CD8-positive, alpha-beta memory T cell (primary cell): ENCODE measurements around the gene HS6ST2. TPM values are rescaled to one million over a fixed set of nuclear protein-coding genes. Genes with fewer than 3 reads are reported as not detected.

Experiments used
- CTCF ChIA-PET: fragments of 350-600 bp; sonication (Branson Sonifier 250); formaldehyde crosslinking; loops from one replicate; lab custom pipeline; 2021; ENCODE audit warnings: antibody characterized with exemption; lab: Charles Lee
- POLR2A ChIA-PET: fragments of 350-600 bp; sonication (Branson Sonifier 250); formaldehyde crosslinking; loops from one replicate; lab custom pipeline; 2021; ENCODE audit warnings: antibody characterized with exemption; lab: Charles Lee
- DNase-seq, 5 donors: peaks; one replicate each; pipeline versions ENCODE4 v3.0.0 to v3.0.0-alpha.2; 2020 to 2022; ENCODE audit warnings: mixed read lengths in 1 of 5
- H3K27ac ChIP-seq: one replicate; pipeline ENCODE4 v1.7.0; 2013; ENCODE audit warnings: low read depth, mild to moderate bottlenecking, low read length, moderate library complexity
- H3K27me3 ChIP-seq: 2 replicates; pipeline ENCODE4 v1.7.0; 2013; ENCODE audit warnings: low read length, mild to moderate bottlenecking; ENCODE audit not compliant: insufficient read depth, poor library complexity, severe bottlenecking
- H3K36me3 ChIP-seq: 2 replicates; pipeline ENCODE4 v1.7.0; 2013; ENCODE audit warnings: mild to moderate bottlenecking, low read length, moderate library complexity; ENCODE audit not compliant: insufficient read depth
- H3K4me1 ChIP-seq: 2 replicates; pipeline ENCODE4 v1.7.0; 2013; ENCODE audit warnings: mild to moderate bottlenecking, low read length, moderate library complexity; ENCODE audit not compliant: insufficient read depth
- H3K4me3 ChIP-seq: 2 replicates; pipeline ENCODE4 v1.7.0; 2013; ENCODE audit warnings: mild to moderate bottlenecking, low read length
- H3K9me3 ChIP-seq: 2 replicates; pipeline ENCODE4 v1.7.0; 2013; ENCODE audit warnings: mild to moderate bottlenecking, low read length
- H3K27ac Mint-ChIP-seq, 8 donors: one replicate each; pipeline ENCODE4 v1.8.0; 2020 to 2021; ENCODE audit warnings: mixed read lengths in 8 of 8, mild to moderate bottlenecking in 6 of 8, inconsistent platforms in 3 of 8, moderate library complexity in 3 of 8
- H3K27me3 Mint-ChIP-seq, 2 donors: one replicate each; pipeline ENCODE4 v1.8.0; 2020 to 2021; ENCODE audit warnings: mixed read lengths in 2 of 2, mild to moderate bottlenecking in 1 of 2, moderate library complexity in 1 of 2
- H3K36me3 Mint-ChIP-seq, 3 donors: one replicate each; pipeline ENCODE4 v1.8.0; 2020 to 2021; ENCODE audit warnings: mixed read lengths in 3 of 3, inconsistent platforms in 1 of 3, mild to moderate bottlenecking in 1 of 3
- H3K4me1 Mint-ChIP-seq, 3 donors: one replicate each; pipeline ENCODE4 v1.8.0; 2020 to 2021; ENCODE audit warnings: mixed read lengths in 3 of 3, inconsistent platforms in 1 of 3, mild to moderate bottlenecking in 1 of 3
- H3K4me3 Mint-ChIP-seq, 7 donors: one replicate each; pipeline ENCODE4 v1.8.0; 2020 to 2021; ENCODE audit warnings: mixed read lengths in 7 of 7, mild to moderate bottlenecking in 6 of 7, moderate library complexity in 4 of 7, inconsistent platforms in 2 of 7
- H3K9me3 Mint-ChIP-seq, 5 donors: one replicate each; pipeline ENCODE4 v1.8.0; 2020 to 2022; ENCODE audit warnings: mixed read lengths in 5 of 5, mild to moderate bottlenecking in 3 of 5, moderate library complexity in 2 of 5, inconsistent platforms in 1 of 5
- polyA plus RNA-seq: library from polyadenylated mRNA; unstranded; fragments of 300-500 nt; fragmentation: Illumina TruSeq; gene quantifications from one replicate; pipeline ENCODE4 v1.2.3, GENCODE V29; 2021
- total RNA-seq, 2 experiments: library from RNA; stranded (reverse); gene quantifications; one replicate each; pipeline ENCODE4 v1.2.3, GENCODE V29; 2021

Gene HS6ST2
- total and polyA plus RNA-seq, 3 experiments from 2014 or later = 0.09 to 0.13 TPM; not detected in 1

DNA sequence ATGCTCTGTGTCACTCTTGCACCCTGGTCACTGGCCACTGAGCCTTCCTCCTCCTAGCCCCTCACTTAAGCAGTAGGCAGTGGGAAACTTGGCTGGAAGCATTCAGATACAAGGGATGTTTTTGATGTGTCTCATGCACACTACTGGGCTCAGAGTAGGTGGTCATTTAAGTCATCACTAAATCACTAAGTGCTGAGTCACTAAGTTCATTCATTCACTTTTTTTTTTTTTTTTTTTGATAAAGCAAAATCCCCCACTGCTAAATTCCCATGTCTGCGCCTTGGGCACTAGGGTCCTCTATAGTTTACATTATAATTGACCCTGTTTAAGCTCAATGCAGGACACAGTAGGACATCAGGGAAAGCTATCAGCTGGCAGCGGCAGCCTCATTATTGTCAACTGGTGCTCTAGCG is 287.2 kb downstream of the HS6ST2 start:
- Mint-ChIP-seq H3K36me3 (peaks cover 0 to 1% (median 0%) of the 10 kb centered on the region in 3 donors), H3K9me3 (no peaks in the 10 kb centered on the region), H3K27me3 (peaks cover 6 to 14% of the 10 kb centered on the region in 2 donors), H3K27ac (no peak overlapping the region), H3K4me3 (no peak overlapping the region), H3K4me1 (no peaks in the 10 kb centered on the region)
- no peaks in the 10 kb centered on the region for H3K9me3 ChIP-seq
- H3K4me3 ChIP-seq = no peak overlapping the region
- no peaks in the 10 kb centered on the region for H3K36me3 ChIP-seq
- DNase-seq = no peak
- CTCF ChIA-PET = no interaction called here
- POLR2A ChIA-PET = no interaction called here
- no peak overlapping the region for H3K27ac ChIP-seq
- H3K27me3 ChIP-seq = no peaks in the 10 kb centered on the region
- H3K4me1 ChIP-seq = no peaks in the 10 kb centered on the region

DNA sequence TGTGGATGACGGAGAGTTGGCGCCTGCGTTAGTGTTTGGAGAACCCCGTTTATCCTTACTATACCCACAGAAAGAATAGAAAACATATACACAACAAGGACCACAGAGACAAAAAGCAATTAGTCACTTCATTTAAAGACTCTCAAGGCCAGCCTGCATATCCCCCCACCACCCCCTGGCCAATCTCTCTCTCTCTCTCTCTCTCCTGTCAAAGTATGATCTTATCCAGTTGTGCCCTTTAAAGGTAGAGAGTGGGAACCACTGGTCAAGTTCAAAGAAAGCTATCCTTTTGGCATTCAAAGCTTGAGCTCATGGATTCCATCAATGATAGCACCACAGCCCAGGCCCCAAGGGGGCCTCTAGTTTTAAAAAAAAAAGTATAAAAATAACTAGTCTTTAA is 289.3 kb downstream of the HS6ST2 start:
- Histone ChIP-seq H3K36me3 (no peaks in the 10 kb centered on the region), H3K4me3 (no peak overlapping the region), H3K27me3 (no peaks in the 10 kb centered on the region), H3K4me1 (no peaks in the 10 kb centered on the region), H3K9me3 (no peaks in the 10 kb centered on the region), H3K27ac (no peak overlapping the region)
- ChIA-PET POLR2A (no interaction called here), CTCF (no interaction called here)
- H3K4me3 Mint-ChIP-seq = no peak overlapping the region
- H3K27ac Mint-ChIP-seq = no peak overlapping the region
- peaks cover 6 to 12% of the 10 kb centered on the region in 2 donors for H3K27me3 Mint-ChIP-seq
- H3K36me3 Mint-ChIP-seq = peaks cover 0 to 1% (median 0%) of the 10 kb centered on the region in 3 donors
- no peak for DNase-seq
- H3K4me1 Mint-ChIP-seq = no peaks in the 10 kb centered on the region
- no peaks in the 10 kb centered on the region for H3K9me3 Mint-ChIP-seq

DNA sequence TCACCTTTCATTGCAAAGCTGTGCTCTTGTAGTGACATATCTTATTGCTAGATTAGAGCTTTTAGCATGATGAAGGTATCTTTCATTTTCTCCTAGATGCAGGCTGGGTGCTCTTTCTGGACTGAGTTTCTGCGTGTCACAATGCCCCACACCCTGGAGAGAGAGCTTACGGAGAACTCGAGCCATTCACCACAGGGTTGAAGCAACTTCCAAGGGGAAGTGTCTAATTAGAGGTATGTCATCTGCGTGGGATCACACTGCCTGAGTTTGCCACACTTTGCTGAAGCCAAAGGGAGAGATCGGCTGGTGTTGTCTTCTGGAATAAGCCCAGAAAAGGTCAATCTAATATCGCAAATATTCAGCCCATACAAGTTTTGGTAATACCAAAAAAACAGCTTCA is 290.3 kb downstream of the HS6ST2 start:
- no peaks in the 10 kb centered on the region for H3K4me1 ChIP-seq
- Mint-ChIP-seq H3K36me3 (no peaks in the 10 kb centered on the region), H3K27ac (no peak overlapping the region), H3K27me3 (peaks cover 6 to 13% of the 10 kb centered on the region in 2 donors), H3K4me1 (no peaks in the 10 kb centered on the region), H3K4me3 (no peak overlapping the region), H3K9me3 (no peaks in the 10 kb centered on the region)
- H3K9me3 ChIP-seq = no peaks in the 10 kb centered on the region
- ChIA-PET CTCF (no interaction called here), POLR2A (no interaction called here)
- no peak overlapping the region for H3K4me3 ChIP-seq
- H3K36me3 ChIP-seq = no peaks in the 10 kb centered on the region
- no peak for DNase-seq
- no peak overlapping the region for H3K27ac ChIP-seq
- no peaks in the 10 kb centered on the region for H3K27me3 ChIP-seq

DNA sequence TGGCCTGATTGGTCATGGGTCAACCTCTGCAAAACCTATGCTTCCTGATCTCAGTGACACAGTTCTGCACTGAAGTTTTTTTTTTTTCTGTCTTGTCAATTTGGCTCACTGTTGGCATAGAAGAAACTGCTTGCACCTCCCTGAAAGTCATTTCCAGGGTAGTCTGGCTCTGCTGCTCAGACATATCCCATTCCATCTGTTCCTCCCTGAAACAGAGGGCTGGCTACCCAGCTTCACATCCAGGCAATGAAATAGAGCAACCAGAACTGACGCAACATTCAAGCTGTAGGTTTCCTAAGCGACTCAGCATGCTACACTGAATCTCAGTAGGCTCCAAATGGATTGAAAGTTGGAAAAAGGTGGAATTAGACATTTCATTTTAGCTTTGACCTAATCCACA is 292.8 kb downstream of the HS6ST2 start:
- Histone ChIP-seq H3K4me3 (no peak overlapping the region), H3K27me3 (no peaks in the 10 kb centered on the region), H3K36me3 (no peaks in the 10 kb centered on the region), H3K4me1 (no peaks in the 10 kb centered on the region), H3K9me3 (no peaks in the 10 kb centered on the region), H3K27ac (no peak overlapping the region)
- ChIA-PET POLR2A (no interaction called here), CTCF (no interaction called here)
- Mint-ChIP-seq H3K9me3 (no peaks in the 10 kb centered on the region), H3K27ac (no peak overlapping the region), H3K27me3 (peaks cover 6 to 11% of the 10 kb centered on the region in 2 donors), H3K4me3 (no peak overlapping the region), H3K36me3 (no peaks in the 10 kb centered on the region), H3K4me1 (no peaks in the 10 kb centered on the region)
- no peak for DNase-seq

DNA sequence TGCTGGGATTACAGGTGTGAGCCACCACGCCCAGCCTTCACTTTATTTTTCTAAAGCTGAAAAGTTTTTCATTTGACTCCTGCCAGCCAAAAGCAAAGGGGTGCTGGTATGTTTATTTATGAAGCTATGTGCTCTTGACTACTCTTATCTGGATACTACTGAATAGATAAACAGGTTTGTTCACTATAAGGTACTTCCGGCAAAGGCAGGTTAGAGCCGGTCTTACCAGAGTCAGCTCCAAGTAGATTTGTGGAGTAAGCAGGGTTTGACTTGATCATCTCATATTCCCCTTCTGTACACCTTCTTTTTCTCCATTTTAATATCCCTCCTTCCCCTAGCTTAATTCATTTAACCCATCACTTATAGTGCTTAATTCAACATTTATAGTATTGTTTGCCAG is 294.2 kb downstream of the HS6ST2 start:
- Mint-ChIP-seq H3K4me3 (no peak overlapping the region), H3K4me1 (no peaks in the 10 kb centered on the region), H3K36me3 (no peaks in the 10 kb centered on the region), H3K27me3 (peaks cover 8% of the 10 kb centered on the region in 2 donors), H3K27ac (no peak overlapping the region), H3K9me3 (no peaks in the 10 kb centered on the region)
- Histone ChIP-seq H3K4me3 (no peak overlapping the region), H3K4me1 (no peaks in the 10 kb centered on the region), H3K27me3 (no peaks in the 10 kb centered on the region), H3K27ac (no peak overlapping the region), H3K9me3 (no peaks in the 10 kb centered on the region), H3K36me3 (no peaks in the 10 kb centered on the region)
- ChIA-PET POLR2A (no interaction called here), CTCF (no interaction called here)
- DNase-seq = no peak

DNA sequence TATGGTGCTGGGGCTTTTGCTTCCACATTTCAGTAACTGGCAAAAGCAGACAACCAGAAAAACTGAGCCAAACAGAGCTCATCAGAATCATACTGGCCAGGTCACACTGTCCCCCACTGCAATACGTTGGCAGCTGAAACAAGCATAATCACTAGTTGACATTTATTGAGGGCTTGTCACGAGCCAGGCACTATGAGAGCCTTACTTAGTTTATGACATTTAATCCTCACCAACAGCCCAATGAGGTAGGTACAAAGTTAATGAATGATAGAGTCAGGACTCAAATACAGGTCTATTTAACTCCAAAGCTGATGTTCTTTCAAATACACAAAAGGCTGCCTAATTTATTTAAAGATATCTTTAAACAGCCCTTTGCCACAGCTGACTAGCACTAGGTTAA is 295.6 kb downstream of the HS6ST2 start:
- H3K4me3 Mint-ChIP-seq = no peak overlapping the region
- no peak for DNase-seq
- no peak overlapping the region for H3K27ac ChIP-seq
- no peaks in the 10 kb centered on the region for H3K27me3 ChIP-seq
- no peak overlapping the region for H3K27ac Mint-ChIP-seq
- no peaks in the 10 kb centered on the region for H3K36me3 Mint-ChIP-seq
- H3K36me3 ChIP-seq = no peaks in the 10 kb centered on the region
- ChIA-PET CTCF (interaction anchor here (0.9 kb wide), 1 partner anchor 10 kb away, joined by 3 read pairs; no protein-coding TSS in a partner anchor), POLR2A (no interaction called here)
- H3K4me1 ChIP-seq = no peaks in the 10 kb centered on the region
- no peaks in the 10 kb centered on the region for H3K9me3 ChIP-seq
- no peaks in the 10 kb centered on the region for H3K9me3 Mint-ChIP-seq
- no peak overlapping the region for H3K4me3 ChIP-seq
- H3K4me1 Mint-ChIP-seq = no peaks in the 10 kb centered on the region
- H3K27me3 Mint-ChIP-seq = peaks cover 4 to 7% of the 10 kb centered on the region in 2 donors

DNA sequence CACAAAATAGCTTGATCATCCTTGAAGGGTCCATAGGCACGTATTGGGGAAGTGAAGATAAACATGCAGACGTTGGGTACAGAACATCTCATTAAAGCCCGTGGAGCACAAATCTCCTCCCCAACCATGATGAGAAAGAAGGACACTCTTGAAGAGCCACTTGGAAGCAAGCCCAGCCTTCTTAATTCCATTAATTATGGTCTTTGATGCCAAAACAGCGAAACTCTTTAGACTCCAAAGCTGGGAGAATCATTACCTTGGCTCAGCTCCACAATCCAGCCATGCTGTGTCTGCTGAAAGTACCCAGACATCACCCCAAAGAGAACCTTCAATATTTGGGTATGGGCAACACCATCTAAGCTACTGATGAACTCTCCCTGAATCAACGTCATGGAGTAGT is 300.6 kb downstream of the HS6ST2 start:
- Mint-ChIP-seq H3K4me1 (no peaks in the 10 kb centered on the region), H3K9me3 (no peaks in the 10 kb centered on the region), H3K36me3 (no peaks in the 10 kb centered on the region), H3K27me3 (peaks cover 9 to 15% of the 10 kb centered on the region in 2 donors), H3K27ac (no peak overlapping the region), H3K4me3 (no peak overlapping the region)
- CTCF ChIA-PET = no interaction called here
- H3K27me3 ChIP-seq = no peaks in the 10 kb centered on the region
- DNase-seq = no peak
- H3K9me3 ChIP-seq = no peaks in the 10 kb centered on the region
- no peak overlapping the region for H3K4me3 ChIP-seq
- H3K4me1 ChIP-seq = no peaks in the 10 kb centered on the region
- POLR2A ChIA-PET = no interaction called here
- no peak overlapping the region for H3K27ac ChIP-seq
- H3K36me3 ChIP-seq = no peaks in the 10 kb centered on the region

DNA sequence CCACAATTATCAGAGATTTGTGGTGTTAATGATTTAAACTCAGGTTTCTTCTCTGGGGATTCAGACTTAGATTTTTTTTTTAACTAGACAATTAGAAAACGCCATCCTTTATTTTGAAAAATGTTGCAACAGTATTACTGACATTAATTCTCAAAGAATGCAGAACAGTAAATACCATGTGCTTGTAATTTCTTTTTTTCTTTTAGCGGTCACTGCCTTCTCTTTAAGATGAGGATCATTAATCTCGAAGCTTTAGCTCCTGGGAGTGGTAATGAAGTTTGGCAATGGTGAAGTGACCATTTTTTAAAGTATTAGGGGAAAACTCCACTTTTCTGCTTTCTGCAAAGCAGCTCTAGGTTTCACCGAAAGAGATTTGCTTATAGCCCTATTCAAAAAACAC is 305.6 kb downstream of the HS6ST2 start:
- CTCF ChIA-PET = no interaction called here
- Mint-ChIP-seq H3K36me3 (no peaks in the 10 kb centered on the region), H3K27me3 (peaks cover 7 to 19% of the 10 kb centered on the region in 2 donors)

More for the DNA sequence above, 305.6 kb downstream of the HS6ST2 start:
- Mint-ChIP-seq H3K4me3 (no peak overlapping the region), H3K27ac (no peak overlapping the region), H3K4me1 (no peaks in the 10 kb centered on the region), H3K9me3 (no peaks in the 10 kb centered on the region)
- no peaks in the 10 kb centered on the region for H3K36me3 ChIP-seq
- H3K4me3 ChIP-seq = no peak overlapping the region
- POLR2A ChIA-PET = no interaction called here
- no peak overlapping the region for H3K27ac ChIP-seq
- H3K27me3 ChIP-seq = no peaks in the 10 kb centered on the region
- H3K9me3 ChIP-seq = no peaks in the 10 kb centered on the region
- no peak for DNase-seq
- H3K4me1 ChIP-seq = no peaks in the 10 kb centered on the region
